NCI-H2107 treated with DMSO at 0.1 percent for 48 hours (cell line): ENCODE results near the gene C10orf95.

Experiments
- DNase-seq: peaks from one replicate; lab custom pipeline; 2025; ENCODE audit not compliant: unreplicated experiment; lab: John Stamatoyannopoulos, UW

Gene C10orf95

DNA sequence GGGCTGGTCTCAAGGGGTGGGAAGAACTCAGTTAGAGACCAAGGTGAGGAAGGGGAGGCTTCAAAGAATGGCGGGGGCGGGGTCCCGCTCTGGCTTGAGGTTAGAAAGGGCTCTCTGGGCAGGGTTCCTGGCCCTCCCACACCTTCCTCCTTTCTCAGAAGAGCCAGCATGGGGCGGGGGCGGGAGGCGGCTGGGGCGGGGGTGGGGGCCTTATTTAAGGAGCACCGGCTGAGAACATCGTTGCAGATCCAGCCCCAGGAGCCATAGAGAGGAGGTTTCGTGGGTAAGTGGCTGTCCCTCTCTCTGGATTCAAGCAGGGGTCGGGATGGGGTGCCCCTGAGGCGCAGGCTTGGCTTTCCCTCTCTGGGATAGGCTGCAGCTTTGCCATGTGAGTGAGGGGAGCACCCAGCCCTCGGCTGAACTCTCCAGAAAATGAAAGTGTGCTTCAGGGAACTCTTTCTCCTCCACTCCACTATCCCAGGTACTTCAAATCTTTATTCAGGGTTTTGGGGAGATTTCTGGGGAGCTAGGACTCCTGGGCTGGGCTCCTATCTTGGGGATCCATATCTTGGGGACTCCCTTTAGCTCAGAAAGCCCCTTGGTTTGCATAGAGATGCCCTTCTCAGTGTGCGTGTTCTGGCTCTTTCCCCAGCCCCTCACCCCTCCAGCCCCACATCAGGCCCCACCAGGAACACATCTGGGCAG is 15.7 kb downstream of the C10orf95 start:
- no peak for DNase-seq

DNA sequence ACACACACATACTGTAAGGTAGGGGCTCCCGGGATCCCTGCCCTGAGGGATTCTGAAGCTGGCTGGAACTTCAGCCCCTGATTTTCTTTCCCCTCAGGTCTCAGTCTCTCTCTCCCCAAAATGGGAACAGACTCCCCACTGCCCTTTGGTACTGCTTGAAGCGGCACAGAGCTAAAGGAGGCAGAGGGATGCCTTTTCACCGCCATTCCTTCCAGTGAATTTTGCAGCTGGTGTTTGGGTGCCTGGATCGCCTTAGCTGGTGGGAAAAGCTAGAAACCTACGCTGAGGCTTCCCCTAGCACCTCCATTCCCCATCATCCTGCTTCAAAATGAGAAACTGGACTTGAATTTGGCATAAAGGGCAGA is 16.2 kb downstream of the C10orf95 start:
- no peak for DNase-seq

DNA sequence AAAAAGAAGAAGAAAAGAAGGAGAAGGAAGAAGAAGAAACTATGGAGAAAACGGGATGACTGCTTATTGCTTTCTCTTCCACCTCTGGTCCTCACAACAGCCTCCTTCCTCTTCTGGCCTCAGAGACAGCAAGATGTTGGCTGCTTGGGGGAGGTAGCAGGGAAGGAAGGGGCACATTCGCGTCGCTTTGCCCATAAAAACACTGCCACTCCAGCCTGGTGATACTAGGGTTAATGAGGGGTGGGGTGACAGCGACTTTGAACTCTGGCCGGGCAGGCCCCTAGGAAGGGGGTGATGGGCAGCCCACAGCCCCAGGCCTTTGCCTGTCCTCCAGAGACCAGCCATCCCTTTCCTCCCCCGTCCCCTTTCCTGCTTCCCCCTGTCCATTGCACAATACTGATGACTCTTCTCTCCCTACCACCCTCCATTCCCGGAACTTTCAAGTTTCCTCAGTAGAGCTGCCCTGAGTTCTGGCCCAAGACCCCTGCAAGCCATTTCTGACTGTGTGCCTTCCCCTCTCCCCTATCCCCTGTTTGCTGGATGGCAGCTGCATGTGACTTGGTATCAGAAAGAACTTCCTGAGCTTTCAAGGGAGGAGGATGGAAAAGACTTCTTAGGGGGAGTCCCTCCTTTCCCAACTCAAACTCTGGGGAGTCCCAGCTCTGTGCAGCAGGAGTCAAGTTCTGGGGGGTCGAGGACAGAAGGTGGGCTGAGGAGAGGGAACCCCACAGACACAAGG is 16.8 kb downstream of the C10orf95 start:
- no peak for DNase-seq

DNA sequence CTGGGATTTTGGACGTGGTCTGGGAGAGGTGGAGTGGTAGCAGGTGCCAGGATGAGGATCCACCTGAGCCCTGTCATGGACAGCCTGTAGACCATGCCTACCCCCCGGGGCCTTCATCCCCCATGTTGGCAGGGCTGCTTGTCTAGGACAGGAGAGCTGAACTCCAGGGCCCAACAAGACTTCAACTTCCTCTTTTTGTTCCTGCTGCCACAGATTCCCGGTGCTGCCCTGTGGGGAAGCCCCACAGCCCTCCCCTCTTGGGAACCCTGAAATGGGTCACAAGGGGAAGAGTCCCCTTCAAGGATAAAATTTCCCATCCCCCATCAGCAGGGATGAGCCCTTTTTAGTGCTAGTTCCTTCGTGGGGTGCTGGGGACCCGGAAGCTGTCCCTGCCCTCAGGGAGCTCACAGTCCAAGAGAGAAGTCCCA is 17.7 kb downstream of the C10orf95 start:
- DNase-seq: no peak

DNA sequence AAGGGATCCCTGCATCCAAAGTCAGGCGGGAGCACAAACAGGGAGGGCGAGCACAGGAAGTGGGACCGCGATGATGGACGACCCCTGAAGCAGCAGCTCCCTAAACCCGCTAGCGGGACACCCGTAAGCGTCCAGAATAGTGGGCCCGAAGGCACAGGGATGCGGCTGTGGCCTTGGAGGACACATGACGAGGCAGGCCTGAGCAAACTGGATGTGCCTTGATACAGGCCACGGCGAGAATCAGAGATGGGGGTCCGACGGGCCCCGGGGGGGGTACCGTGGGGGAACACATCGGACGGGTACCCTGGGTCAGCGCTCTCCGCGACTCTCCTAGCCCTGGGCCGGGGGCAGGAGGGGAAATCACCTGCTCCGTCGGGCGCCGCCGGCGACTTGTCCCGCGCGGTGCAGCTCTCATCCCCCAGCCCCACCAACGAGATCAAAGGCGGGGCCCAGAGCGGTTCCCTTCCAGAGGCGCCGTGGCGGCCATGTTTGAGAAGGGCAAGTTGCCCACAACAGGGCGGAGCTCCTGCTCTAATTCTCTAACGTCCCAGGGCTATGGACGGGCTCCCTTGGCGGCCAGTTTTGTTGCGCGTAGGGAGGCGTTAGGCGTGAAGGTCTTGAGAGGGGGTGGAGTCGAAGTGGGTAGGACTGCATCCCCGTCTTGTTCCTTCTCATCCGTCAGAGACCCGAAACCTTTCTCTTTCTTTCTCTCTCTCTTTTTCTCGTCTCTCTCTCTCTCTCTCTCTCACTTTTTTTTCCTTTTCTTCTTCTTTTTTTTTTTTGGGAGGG is 19.0 kb downstream of the C10orf95 start, which contains the start of gene CUEDC2:
TSS of gene CUEDC2 (minus strand) at position 413 of the 789 bp plus-strand sequence. CDS start 7,386 bp downstream, outside the sequence.
- DNase-seq: peak; percentile 52

DNA sequence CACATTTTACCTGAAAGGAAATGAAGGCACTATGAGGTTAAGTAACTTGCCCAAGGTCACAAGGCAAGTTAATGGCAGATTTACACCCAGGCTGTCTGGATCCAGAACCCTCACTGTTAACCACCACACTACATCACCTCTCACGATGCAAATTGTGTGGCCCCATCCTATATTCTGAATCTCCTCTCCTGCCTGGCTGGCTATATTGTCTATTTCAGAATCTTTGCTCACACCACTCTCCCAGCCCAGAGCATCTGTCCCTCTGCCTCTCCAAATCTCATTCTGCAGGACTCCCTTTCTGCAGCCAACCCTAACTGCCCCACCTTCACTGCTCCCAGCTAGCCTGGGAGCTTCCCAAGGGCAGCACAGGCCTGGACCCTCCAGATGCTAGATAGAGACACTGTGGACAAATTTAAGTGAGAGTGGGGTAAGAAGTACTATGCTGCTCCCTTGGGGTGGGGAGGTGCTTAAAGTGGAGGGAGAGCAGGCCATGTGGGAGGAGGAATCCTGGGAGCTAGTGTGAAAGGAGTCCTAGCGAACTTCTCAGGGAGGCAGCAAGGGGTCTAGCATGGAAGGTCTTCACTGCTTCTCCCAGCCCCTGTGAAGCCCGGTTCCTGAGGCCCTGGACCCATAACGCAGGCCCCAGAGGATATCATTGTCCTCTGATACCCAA is 19.8 kb downstream of the C10orf95 start:
- no peak for DNase-seq

DNA sequence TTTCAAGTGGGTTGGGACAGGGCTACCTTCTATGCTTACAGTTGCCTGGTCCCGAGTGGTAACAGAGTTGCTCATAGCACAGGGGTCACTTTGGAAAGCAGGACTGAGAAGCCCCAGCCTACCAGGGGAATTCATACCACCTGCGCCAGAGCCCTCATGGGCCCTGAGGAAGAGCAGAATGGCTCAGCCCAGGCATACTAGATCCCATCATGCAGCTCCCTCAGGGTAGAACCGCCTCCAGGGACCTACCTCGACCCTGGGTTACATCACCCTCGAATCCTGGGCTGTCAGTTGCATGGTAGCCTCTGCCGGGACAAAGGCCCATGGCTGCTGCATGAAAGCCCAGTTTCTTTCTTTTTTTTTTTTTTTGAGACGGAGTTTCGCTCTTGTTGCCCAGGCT is 21.9 kb downstream of the C10orf95 start:
- no peak for DNase-seq

DNA sequence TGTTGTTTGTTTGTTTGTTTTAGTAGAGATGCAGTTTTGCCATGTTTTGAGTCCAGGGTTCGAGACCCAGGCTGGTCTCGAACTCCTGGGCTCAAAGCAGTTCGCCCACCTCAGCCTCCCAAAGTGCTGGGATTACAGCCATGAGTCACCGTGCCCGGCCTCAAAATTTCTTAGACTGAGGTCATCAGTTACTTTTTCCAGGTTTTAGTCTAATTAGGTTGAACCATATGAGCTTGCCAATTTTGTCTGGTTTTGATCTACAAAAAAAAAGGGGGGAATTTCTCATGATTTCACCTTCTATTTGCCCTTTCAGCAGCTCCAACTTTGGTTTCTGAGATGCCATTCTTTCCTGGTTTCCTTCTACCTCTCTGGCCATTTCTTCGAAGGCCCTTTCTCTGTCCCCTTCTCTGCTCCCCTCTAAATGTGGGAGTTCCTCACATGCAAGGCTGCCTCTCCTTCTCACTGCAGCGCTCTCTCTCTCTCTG is 24.5 kb downstream of the C10orf95 start:
- DNase-seq: no peak

DNA sequence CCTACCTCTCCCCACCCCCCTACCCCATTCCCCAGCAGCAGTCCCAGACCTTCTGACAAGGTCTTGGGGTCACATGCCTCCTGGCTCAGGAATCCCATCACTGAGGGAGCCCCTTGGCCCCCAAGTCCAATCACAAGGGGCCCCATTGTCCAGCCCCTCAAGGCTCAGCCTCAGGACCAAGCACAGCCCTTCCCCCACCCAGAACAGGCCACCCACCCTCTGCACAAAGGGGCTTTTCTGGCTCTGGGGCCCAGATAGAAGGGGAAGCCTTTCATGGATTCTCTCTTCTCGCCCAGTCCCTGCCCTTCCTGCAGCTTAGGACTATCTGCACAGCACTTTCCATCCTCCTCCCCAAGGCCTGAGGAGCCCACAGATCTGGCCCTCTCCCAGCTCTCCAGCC is 25.9 kb downstream of the C10orf95 start:
- no peak for DNase-seq

DNA sequence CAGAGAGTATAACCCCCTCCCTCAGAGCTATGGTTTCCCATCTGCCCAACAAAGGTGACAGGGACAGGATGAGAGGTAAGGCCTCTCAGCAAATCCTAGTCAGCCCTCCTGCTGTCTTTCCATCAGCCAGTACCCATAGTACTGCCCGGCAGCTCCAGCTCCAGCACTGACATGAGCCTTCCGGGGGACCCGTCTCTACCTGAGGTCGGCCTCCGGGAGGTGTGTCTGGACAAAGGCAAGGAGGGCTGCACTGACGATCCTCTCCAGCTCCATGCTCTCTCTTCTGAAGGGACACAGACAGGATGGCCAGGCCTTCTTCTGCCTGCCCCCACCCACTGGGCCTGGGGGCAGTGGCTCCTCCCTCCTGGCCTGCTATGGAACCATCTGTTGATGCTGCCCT is 26.4 kb downstream of the C10orf95 start:
- DNase-seq: no peak

DNA sequence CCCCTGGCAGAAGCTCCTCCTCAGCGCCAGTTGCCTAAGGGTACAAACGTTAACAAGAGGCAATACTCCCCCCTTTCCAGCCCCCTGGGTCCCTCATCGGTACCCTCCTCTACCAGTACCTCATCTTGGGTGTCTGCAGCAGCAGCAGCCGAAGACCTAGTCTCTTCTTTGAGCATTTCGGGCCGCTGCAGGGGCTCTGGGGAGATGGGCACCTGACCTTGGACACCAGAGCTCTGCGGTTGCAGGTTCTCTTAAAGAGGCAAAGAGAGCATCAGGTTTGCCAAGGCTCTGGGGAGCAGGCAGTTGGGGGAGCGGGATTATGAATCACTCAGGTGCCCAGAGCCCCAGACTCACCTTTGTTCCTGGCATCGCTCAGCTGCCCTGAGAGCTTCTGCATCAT is 27.2 kb downstream of the C10orf95 start:
- DNase-seq: no peak

DNA sequence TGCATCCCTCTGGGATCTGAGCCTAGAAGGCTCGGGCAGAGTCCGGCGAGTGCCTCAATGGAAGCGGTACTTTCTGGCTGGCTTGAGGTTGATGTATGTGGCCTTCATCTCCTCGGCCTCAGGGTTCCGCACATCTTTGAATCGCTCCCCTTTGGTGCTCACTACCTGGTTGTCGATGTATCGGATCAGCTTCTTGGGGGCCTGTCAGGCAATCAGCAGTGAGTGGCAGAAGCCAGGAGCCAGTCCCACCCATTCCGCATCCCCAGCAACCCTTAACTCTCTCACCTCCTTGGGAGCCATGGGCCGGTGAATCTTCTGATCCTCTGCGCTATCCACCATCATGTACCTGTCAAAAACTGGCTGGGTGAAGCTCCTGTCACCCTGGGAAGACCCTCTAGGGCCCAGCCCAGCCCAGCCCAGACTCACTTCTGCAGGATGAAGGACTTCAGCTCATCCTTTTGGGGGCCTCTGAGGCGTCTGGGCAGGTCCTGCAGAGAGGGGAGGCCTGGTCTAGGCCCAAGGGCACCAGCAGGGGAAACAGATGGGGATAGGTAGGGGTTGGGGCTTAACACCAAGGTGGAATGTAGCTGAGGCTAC is 27.9 kb downstream of the C10orf95 start:
- DNase-seq: no peak

DNA sequence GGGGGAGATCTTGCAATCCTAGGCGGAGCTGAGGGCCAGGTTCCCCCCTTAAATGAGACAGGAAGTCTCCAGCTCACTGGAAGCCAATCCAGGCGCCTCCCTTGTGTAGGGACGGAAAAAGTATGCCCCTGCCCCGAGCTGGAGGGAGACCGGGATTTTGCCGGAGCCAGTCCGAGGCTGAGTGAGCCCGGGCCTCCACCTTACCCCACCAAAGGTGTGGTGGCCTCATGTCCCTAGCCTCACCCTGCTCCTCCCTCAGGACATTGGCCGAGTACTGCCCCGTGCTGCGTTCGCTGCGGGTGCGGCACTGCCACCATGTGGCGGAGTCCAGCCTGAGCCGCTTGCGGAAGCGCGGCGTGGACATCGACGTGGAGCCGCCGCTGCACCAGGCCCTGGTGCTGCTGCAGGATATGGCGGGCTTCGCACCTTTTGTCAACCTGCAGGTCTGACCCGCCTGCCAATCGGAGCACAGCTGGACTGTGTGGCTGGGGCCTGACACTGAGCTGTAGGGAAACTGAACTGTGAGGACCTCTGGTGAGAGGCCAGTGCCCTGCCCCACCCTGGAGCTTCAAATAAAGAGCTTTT is 28.7 kb downstream of the C10orf95 start:
- DNase-seq: no peak

DNA sequence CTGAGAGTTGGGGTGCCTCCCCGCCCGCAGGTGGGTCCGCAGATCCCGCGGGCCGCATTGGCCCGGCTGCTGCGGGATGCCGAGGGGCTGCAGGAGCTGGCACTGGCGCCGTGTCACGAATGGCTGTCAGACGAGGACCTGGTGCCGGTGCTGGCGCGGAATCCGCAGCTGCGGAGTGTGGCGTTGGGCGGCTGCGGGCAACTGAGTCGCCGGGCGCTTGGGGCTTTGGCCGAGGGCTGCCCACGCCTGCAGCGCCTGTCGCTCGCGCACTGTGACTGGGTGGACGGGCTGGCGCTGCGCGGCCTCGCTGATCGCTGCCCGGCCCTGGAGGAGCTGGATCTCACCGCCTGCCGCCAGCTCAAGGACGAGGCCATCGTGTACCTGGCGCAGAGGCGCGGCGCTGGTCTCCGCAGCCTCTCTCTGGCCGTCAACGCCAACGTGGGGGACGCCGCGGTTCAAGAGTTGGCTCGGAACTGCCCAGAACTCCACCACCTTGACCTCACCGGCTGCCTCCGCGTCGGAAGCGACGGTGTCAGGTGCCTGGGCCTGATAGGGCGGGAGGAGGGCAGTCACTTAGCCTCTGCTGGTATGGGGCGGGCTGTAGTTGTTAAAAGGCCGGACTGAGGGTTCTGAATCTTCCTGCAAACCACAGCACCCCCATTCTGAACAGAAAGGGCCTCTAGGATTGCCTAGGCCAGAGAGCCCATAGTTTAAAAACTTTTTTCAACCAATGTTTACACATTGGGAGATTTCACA is 29.4 kb downstream of the C10orf95 start:
- no peak for DNase-seq

DNA sequence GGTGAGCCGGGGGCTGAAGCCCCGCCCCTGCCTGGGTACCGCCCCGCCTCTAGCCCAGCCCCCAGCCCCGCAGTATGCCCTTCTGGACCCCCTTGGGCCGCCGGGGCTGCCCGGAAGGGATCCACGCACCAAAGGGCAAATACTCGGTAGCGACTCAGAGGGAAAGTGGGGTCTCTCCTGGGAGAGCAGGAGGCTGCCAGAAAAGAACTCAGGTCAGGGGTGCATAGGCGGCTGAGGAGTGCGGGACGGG is 29.9 kb downstream of the C10orf95 start:
- DNase-seq: no peak

DNA sequence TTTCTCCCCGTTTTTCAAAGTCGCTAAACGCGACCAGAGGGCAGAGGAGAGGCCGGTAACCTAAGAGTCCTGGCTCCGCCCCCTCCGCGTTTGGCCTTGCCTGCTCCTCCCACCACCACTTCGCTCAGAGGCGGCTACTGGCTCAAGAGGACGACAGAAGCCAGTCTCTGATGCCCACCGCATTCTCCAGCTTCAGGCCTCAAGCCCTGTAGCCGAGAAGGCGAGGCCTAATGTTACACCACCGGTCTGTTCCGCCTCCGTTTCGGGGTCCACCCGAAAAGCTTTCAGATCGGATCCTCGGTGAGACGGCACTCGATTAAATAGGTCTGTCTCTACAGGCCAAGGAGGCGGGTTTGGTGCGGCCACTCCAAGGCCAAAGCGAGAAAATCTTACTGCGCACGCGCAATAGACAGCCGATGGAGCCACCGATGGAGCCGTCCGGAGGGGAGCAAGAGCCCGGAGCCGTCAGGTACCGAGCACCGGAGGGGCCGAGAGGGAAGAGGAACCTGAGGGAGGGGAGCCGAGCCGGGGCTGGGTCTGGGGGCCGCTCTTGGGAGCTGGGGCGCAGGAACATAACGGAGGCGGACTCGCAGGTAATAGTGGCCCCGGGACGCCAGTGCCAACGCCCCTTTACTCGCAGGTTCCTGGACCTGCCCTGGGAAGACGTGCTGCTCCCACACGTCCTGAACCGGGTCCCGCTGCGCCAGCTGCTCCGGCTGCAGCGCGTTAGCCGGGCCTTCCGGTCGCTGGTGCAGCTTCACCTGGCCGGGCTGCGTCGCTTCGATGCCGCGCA is 30.4 kb downstream of the C10orf95 start, which contains the start of gene FBXL15:
TSS of gene FBXL15 (plus strand) at position 123 of the 793 bp plus-strand sequence. CDS start at position 417, 294 bp downstream.
- DNase-seq: peak; percentile 87

DNA sequence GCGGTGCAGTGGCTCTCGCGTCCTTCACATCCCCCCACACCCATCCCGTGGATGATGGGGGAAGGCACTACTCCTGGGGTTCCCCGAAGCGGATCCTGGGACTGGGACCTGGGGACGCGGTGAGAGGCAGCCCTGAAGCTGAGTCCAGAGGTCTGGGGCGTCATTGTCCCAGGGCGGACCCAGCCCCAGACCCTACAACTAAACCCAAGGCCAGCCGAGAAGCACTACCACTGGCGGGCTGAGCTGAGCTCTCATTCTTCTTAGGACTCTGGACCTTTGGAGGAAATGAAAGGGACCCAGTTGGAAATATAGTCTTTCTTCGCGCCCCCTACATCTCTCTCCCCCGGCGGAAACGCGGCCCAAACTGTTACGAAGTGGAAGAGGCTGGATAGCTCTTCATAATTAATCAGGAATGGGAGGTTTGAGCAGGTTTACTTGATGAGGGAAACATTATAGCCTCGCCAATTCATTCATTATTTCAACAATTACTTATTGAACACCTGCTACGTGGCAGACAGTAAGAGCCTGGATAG is 31.1 kb downstream of the C10orf95 start:
- no peak for DNase-seq

DNA sequence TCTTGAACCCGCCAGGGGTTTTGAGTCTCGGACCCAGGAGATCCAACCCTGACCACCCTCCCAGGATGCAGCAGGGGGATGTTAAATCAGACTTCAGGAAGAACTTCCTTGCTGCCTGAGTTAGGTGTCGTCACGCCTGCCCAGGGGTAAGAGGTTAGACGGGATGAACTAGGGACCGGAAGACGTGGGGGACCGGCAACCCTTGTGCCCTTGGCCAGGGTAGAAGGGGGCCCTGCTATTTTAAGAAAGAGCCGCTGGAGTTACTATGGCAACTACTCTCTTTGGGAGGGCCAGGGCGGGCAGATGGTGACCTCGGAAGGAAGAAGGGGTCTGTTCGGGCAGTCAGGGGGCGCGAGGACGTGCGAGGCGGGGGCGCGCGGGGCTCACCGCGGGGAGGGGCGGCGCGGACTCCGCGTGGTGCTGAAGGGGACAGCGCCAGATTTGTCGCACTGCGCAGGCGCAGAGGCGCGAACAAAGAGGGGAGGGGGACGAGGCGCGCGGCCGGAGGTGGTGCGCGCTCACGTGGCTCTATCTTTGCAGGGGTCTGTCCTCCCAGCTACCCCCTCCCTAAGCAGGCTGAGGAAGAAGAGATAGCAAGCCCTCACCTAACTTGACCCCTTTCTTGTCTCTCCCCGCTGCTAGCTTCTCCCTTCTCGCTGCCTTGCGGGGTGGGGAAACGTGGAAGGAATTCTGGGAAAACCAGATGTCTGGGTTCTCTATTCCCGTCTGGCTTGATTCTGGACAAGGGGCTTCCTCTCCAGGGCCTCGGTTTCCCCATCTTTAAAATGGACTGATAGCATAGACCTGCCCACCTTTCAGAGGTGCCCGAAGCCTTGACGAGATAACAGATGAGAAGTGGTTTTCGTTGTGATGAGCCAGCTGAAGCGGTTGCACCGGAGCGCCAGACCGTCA is 31.8 kb downstream of the C10orf95 start:
- peak; percentile 65 for DNase-seq
